Cardiac fibroblast (primary cell): ENCODE measurements around the gene C2CD3.

Source experiments
- DNase-seq, 2 donors: peaks; one replicate each; pipeline versions ENCODE4 v3.0.0 to v3.0.0-alpha.2; 2010; ENCODE audit warnings: low read depth in 2 of 2
- H3K4me3 ChIP-seq, 2 donors: replicated peaks in 1 of 2; 1 replicate in 1 of 2; 2 replicates in 1 of 2; pipeline ENCODE4 v1.5.1; 2011; ENCODE audit warnings: low read depth in 2 of 2, low read length in 2 of 2, mild to moderate bottlenecking in 2 of 2, moderate library complexity in 1 of 2
- TF ChIP-seq, protein P1 (sequence below): IDR thresholded peaks from one replicate; pipeline ENCODE4 v1.5.1; 2011; ENCODE audit warnings: low read depth, mild to moderate bottlenecking, low read length, inconsistent platforms

C2CD3 gene

DNA sequence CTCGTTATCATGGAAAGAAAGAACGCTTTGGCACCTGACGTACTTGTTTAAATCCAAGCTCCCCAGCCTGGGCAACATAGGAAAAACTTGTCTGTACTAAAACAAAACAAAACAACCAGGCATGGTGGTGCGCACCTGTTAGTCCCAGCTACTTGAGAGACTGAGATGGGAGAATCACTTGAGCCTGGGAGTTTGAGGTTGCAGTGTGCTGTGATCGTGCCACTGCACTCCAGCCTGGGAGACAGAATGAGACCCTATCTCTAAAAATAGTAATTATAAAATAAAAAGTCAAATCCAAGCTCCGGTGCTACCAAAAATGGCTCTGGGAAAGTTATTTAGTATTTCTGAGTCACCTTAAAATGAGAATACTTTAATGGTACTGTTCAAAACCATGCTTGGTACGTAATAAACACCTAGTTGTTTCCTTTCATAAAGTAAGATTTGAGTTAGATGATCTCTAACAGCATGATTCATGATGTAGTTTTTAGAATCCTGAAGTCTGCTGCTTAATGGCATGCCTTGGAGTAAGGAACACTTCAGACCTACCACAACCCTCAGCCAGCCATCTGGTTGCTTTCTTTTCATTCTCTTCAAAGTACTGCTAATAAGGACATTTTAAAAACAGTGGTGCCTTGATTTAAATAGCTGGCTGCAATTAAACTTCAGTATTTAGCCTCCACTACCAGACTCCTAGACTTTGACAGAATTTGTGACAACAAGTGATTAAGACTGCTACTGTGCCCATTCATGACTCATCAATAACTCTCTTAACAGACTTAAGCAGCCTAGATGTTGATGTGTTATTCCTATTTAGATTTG is 8.6 kb upstream of the C2CD3 start:
- H3K4me3 ChIP-seq, result no peak overlapping the region
- TF ChIP-seq, protein P1, sequence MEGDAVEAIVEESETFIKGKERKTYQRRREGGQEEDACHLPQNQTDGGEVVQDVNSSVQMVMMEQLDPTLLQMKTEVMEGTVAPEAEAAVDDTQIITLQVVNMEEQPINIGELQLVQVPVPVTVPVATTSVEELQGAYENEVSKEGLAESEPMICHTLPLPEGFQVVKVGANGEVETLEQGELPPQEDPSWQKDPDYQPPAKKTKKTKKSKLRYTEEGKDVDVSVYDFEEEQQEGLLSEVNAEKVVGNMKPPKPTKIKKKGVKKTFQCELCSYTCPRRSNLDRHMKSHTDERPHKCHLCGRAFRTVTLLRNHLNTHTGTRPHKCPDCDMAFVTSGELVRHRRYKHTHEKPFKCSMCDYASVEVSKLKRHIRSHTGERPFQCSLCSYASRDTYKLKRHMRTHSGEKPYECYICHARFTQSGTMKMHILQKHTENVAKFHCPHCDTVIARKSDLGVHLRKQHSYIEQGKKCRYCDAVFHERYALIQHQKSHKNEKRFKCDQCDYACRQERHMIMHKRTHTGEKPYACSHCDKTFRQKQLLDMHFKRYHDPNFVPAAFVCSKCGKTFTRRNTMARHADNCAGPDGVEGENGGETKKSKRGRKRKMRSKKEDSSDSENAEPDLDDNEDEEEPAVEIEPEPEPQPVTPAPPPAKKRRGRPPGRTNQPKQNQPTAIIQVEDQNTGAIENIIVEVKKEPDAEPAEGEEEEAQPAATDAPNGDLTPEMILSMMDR, result no peak
- peak in 1 of 2 donors; percentile 29 for DNase-seq

DNA sequence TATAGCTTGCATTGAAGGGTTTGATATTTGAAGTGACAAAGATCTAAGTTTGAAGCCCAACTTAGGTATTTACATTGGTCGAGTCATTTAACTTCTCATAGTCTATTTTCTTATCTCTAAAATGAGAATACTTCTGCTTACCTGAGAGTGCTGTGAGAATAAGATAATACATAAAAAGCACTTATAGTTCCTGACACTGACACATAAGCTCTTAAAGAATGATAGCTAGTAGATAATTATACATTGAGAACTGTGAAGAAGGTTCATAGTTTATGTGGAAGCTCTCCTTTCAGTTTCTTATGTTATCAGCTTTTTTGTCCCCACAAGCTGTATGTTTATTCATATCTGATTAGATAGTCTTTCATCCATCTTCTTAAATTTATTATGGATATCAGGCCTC is 5.1 kb upstream of the C2CD3 start:
- TF ChIP-seq, protein P1, result no peak
- DNase-seq, result no peak

GRCh38 chr11:74171997-74172396 is 1.2 kb upstream of the C2CD3 start:
- TF ChIP-seq, protein P1, result no peak
- DNase-seq, result peak; percentile 18 to 36
- H3K4me3 ChIP-seq, result peak overlapping the region; percentile 98 to 99

More for the DNA sequence above, 5.1 kb upstream of the C2CD3 start:
- H3K4me3 ChIP-seq, result no peak overlapping the region

GRCh38 chr11:74171630-74171968 is 797 bp upstream of the C2CD3 start:
- no peak for DNase-seq
- peak overlapping the region; percentile 98 to 99 for H3K4me3 ChIP-seq
- TF ChIP-seq, protein P1, result no peak

DNA sequence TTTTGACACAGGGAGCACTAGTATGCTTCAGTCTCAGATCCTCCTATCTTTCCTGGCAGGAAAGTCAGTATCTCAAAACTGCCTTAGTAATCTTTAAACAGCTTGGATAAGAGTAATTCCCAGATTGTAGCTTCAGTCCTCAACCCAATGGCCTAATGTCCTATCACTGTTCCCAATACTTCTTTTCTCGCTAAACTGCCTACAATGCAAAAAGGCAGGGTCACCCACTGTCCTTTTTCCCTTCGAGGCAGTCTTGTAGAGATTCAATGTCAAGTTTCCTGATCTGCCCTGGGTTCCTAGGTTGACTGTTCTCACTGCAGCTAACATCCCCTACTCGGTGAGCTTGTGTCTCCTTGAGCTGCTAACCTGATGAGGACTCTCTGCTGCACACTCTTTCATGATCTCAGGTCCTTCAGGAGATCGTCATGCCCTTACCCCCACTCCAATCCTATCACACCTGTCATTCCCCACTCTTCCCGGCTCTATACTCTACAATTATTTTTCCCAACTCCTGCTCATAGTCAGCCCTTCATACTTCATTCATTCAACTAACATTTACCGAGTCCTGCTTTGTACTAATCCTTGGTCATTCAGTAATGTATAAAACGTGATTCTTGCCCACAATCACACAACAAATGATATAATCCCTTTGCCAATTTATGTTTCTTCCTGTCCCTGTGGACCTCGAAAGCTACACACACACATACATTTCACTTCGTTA is 904 bp downstream of the C2CD3 start:
- TF ChIP-seq, protein P1, result no peak
- H3K4me3 ChIP-seq, result peak overlapping the region; percentile 98 to 99
- DNase-seq, result no peak

GRCh38 chr11:74168838-74169237 is 2.0 kb downstream of the C2CD3 start:
- TF ChIP-seq, protein P1, result no peak
- DNase-seq, result no peak
- no peak overlapping the region for H3K4me3 ChIP-seq
